Measurements from ENCODE around the gene CEP128.

CEP128 gene

DNA sequence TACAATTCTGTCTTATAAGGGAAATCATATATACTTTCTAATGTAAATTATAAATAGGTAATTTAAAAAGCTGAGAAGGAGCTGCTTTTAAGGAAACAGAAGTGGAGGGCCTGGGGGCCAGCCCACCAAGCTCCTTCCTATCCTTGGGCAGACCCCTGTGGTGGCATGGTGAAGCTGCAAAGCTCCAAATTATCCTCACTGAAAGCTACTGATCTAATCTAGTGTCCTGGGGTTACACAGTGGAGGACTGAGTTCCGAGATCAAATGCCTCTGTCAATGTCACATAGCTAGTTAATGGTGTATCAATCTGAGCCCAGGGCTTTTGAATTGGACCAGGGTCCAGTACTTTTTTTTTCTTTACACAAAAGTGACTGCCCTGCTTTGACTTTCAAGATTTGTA lies 355.4 kb downstream of the CEP128 start:
- DNase-seq (ENCODE audit: low read depth in 2 of 2), result no peak
- TF ChIP-seq, protein P1, sequence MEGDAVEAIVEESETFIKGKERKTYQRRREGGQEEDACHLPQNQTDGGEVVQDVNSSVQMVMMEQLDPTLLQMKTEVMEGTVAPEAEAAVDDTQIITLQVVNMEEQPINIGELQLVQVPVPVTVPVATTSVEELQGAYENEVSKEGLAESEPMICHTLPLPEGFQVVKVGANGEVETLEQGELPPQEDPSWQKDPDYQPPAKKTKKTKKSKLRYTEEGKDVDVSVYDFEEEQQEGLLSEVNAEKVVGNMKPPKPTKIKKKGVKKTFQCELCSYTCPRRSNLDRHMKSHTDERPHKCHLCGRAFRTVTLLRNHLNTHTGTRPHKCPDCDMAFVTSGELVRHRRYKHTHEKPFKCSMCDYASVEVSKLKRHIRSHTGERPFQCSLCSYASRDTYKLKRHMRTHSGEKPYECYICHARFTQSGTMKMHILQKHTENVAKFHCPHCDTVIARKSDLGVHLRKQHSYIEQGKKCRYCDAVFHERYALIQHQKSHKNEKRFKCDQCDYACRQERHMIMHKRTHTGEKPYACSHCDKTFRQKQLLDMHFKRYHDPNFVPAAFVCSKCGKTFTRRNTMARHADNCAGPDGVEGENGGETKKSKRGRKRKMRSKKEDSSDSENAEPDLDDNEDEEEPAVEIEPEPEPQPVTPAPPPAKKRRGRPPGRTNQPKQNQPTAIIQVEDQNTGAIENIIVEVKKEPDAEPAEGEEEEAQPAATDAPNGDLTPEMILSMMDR (IDR thresholded peaks at IDR 0.05; ENCODE audit: low read depth, low read length), result no peak
- H3K4me3 ChIP-seq (replicated peaks in 1 of 2; ENCODE audit: low read depth in 2 of 2, low read length in 2 of 2), result no peak overlapping the region

DNA sequence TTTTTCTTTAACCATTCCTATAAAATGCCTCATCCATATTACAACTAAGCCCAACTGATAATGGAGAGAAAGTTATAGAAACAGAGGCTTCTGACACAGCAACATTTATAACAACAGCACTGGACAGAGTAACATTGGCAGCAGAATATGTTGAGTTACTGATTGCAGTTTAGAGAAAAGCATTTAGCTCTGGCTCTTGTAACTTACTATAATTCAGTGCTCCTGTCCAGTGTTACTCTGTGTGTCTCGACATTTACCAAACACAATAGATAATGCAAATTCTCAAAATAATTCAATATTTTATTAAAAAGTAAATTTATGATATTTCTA lies 356.1 kb downstream of the CEP128 start:
- TF ChIP-seq, protein P1 (IDR thresholded peaks at IDR 0.05; ENCODE audit: low read depth, low read length), result no peak
- DNase-seq (ENCODE audit: low read depth in 2 of 2), result peak in 1 of 2 donors; percentile 37
- H3K4me3 ChIP-seq (replicated peaks in 1 of 2; ENCODE audit: low read depth in 2 of 2, low read length in 2 of 2), result no peak overlapping the region

DNA sequence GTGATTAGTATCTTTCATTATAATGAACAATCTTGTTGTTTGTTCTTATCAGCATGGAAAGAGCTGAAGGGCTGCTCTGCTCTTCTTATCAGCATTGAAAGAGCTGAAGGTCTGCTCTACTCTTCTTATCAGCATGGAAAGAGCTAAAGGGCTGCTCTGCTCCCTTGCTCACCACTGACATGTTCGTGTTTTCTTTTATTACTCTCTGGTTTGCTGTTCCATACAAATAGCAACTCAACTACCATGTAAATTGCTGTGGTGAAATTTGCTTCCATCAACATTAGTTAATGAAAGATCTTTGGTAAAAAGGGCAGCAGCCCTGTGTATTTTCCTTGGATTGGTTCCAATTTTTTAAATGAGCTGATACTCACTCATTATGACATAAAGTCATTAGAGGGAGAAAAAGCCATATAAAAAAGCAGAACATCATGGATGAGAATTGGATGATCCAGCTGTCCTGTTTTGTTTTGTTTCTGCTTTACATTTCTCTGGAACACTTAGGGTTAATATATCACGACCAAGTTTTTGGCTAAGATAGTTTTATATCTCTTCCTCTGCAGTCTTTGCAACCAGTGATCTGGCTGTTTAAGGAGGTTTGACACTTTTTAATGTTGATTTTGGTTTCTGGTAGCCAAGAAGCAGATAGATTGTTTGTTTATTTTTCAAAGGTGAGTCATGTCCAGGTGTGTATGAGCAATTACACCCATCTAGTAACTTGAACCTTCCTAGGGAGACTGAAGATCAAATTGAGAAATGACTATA lies 356.6 kb downstream of the CEP128 start:
- DNase-seq (ENCODE audit: low read depth in 2 of 2), result peak in 1 of 2 donors; percentile 67
- TF ChIP-seq, protein P1 (IDR thresholded peaks at IDR 0.05; ENCODE audit: low read depth, low read length), result no peak
- no peak overlapping the region for H3K4me3 ChIP-seq (replicated peaks in 1 of 2; ENCODE audit: low read depth in 2 of 2, low read length in 2 of 2)

DNA sequence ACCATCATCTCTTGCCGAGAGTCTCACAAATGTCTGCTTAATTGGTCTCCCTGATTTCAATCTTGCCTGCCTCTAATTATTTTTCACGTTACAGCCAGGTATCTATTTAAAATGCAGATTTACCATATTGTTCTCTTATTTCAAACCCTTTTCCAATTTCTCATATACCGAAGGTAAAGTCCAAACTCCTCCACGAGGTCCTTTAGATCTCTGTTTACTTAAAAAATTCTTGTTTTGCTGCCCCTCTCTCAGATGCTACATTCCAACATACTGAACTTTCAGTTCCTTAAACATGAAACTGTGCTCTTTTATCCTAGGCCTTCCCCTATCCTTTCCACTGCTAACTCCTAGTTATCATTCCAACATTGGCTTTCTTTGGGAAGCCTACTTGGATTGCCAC lies 363.9 kb downstream of the CEP128 start:
- DNase-seq (ENCODE audit: low read depth in 2 of 2), result no peak
- no peak overlapping the region for H3K4me3 ChIP-seq (replicated peaks in 1 of 2; ENCODE audit: low read depth in 2 of 2, low read length in 2 of 2)
- TF ChIP-seq, protein P1 (IDR thresholded peaks at IDR 0.05; ENCODE audit: low read depth, low read length), result no peak

DNA sequence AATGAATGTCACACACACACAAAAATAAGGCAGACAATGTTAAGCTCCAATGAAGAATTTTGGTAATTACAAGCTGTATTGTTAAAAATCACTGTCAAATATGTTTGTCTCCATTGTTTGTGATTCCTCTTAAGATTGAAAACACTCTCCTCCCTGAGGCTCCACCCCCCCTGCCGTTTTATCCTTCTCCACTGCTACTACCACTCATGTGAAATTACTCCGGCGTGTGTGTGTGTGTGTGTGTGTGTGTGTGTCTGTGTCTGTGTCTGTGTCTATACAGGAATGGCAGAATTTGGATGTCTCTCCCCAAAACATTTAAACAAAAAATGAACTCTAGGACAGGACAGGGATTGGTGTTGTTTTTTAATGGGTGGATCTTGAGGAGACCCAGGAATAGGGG lies 365.1 kb downstream of the CEP128 start:
- TF ChIP-seq, protein P1 (IDR thresholded peaks at IDR 0.05; ENCODE audit: low read depth, low read length), result no peak
- DNase-seq (ENCODE audit: low read depth in 2 of 2), result no peak
- H3K4me3 ChIP-seq (replicated peaks in 1 of 2; ENCODE audit: low read depth in 2 of 2, low read length in 2 of 2), result no peak overlapping the region

DNA sequence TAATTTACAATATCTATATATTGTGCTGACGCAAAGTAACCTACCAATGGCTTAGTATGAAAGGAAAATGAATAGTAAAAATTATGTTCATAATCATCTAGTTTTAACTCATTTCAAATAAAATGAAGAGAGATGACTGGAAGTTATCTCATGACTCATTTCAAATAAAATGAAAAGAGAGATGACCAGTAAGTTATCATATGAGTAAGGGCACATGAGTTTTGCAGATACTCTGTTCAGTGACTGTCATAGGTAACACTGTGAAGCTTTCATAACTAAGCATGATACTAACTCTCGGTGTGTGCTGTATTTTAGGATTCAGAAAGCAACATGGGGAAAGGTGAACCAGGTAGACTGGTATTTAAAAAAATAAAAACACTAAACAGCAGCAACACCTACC lies 365.8 kb downstream of the CEP128 start:
- DNase-seq (ENCODE audit: low read depth in 2 of 2), result no peak
- TF ChIP-seq, protein P1 (IDR thresholded peaks at IDR 0.05; ENCODE audit: low read depth, low read length), result no peak

DNA sequence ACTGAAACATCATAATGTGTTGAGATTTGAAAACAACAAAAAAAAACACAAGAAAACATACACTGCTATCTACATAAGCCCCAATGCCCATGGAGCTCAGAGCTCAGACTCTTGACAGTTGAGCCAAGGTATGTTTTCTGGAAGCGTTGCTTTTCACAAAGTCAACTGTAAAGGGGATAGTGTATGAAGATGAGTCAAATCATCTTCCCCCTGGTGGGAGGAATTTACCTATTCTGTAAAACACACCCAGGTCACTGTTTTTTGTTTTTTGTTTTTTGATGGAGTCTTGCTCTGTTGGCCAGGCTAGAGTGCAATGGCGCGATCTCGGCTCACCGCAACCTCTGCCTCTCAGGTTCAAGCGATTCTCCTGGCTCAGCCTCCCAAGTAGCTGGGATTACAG lies 368.9 kb downstream of the CEP128 start:
- TF ChIP-seq, protein P1 (IDR thresholded peaks at IDR 0.05; ENCODE audit: low read depth, low read length), result no peak
- H3K4me3 ChIP-seq (replicated peaks in 1 of 2; ENCODE audit: low read depth in 2 of 2, low read length in 2 of 2), result no peak overlapping the region
- no peak for DNase-seq (ENCODE audit: low read depth in 2 of 2)

More for the DNA sequence above, 365.8 kb downstream of the CEP128 start:
- H3K4me3 ChIP-seq (replicated peaks in 1 of 2; ENCODE audit: low read depth in 2 of 2, low read length in 2 of 2), result no peak overlapping the region

Data from cardiac fibroblast (primary cell).